Neural cell (in vitro differentiated cells): Measurements from ENCODE around the gene ADAMTS17. TPM values are rescaled to one million over a fixed set of nuclear protein-coding genes. Genes with fewer than 3 reads are reported as not detected.

Experiments
- H2AFZ ChIP-seq: fragments of 200-600, 300-800 bp; sonication (generic), shearing (Covaris generic); 2 replicates; pipeline ENCODE4 v1.6.0; 2014; ENCODE audit warnings: low read depth, mild to moderate bottlenecking, antibody characterized with exemption, low read length, moderate library complexity
- H3F3A ChIP-seq: fragments of 200-600 bp; shearing (Covaris generic); 2 replicates; pipeline ENCODE4 v1.6.1; 2016; ENCODE audit warnings: mild to moderate bottlenecking, moderate library complexity, mixed read lengths, antibody characterized with exemption, low read length; ENCODE audit not compliant: insufficient read depth, poor library complexity, severe bottlenecking
- H3K27ac ChIP-seq: fragments of 200-600, 300-800 bp; sonication (generic), shearing (Covaris generic); 2 replicates; pipeline ENCODE4 v1.5.1; 2014; ENCODE audit warnings: mild to moderate bottlenecking, low read length, moderate library complexity
- H3K27me3 ChIP-seq: fragments of 300-800, 200-600 bp; sonication (generic), shearing (Covaris generic); 2 replicates; pipeline ENCODE4 v1.6.0; 2014; ENCODE audit warnings: mild to moderate bottlenecking, low read depth, low read length, moderate library complexity; ENCODE audit not compliant: insufficient read depth
- H3K36me3 ChIP-seq: fragments of 300-800, 200-600 bp; sonication (generic), shearing (Covaris generic); 2 replicates; pipeline ENCODE4 v1.5.1; 2014; ENCODE audit warnings: mild to moderate bottlenecking, antibody characterized with exemption, low read length, moderate library complexity; ENCODE audit not compliant: insufficient read depth
- H3K4me2 ChIP-seq: fragments of 300-800, 200-600 bp; sonication (generic), shearing (Covaris generic); 2 replicates; pipeline ENCODE4 v1.6.0; 2014; ENCODE audit warnings: mild to moderate bottlenecking, low read length
- H3K4me3 ChIP-seq: fragments of 300-800, 200-600 bp; sonication (generic), shearing (Covaris generic); 2 replicates; pipeline ENCODE4 v1.5.1; 2014; ENCODE audit warnings: mild to moderate bottlenecking, low read length, moderate library complexity
- H3K79me2 ChIP-seq: fragments of 200-600 bp; shearing (Covaris generic); replicated peaks from 2 replicates; pipeline ENCODE4 v1.6.0; 2014; ENCODE audit warnings: mild to moderate bottlenecking, low read length, moderate library complexity; ENCODE audit not compliant: insufficient read depth
- H3K9ac ChIP-seq: fragments of 300-800, 200-600 bp; sonication (generic), shearing (Covaris generic); 2 replicates; pipeline ENCODE4 v1.6.1; 2016; ENCODE audit warnings: mild to moderate bottlenecking, low read length, mixed read lengths
- H3K9me2 ChIP-seq: fragments of 200-600 bp; shearing (Covaris generic); 2 replicates; pipeline ENCODE4 v1.6.1; 2016; ENCODE audit warnings: mild to moderate bottlenecking, low read length, mixed read lengths; ENCODE audit not compliant: insufficient read depth
- H3K9me3 ChIP-seq: fragments of 200-600, 300-800 bp; sonication (generic), shearing (Covaris generic); 2 replicates; pipeline ENCODE4 v1.6.1; 2016; ENCODE audit warnings: mild to moderate bottlenecking, mixed run types, low read length, moderate library complexity, mixed read lengths
- H4K20me1 ChIP-seq: fragments of 200-600 bp; shearing (Covaris generic); 2 replicates; pipeline ENCODE4 v1.6.1; 2016; ENCODE audit warnings: mild to moderate bottlenecking, mixed run types; ENCODE audit not compliant: insufficient read depth
- EP300 ChIP-seq: fragments of 450-650 bp; conservative IDR thresholded peaks from 2 replicates; pipeline ENCODE4 v1.6.1; 2014; ENCODE audit warnings: antibody characterized with exemption, mild to moderate bottlenecking, moderate library complexity; ENCODE audit not compliant: poor library complexity, severe bottlenecking
- EZH2 ChIP-seq: fragments of 200-600, 300-800 bp; shearing (Covaris generic), sonication (generic); IDR thresholded peaks from 2 replicates; pipeline ENCODE4 v1.6.1; 2014; ENCODE audit warnings: antibody characterized with exemption, low read length, borderline replicate concordance, mild to moderate bottlenecking; ENCODE audit not compliant: insufficient read depth, poor library complexity, severe bottlenecking
- MXI1 ChIP-seq: fragments of 450-650 bp; conservative IDR thresholded peaks from 2 replicates; pipeline ENCODE4 v1.6.1; 2014; ENCODE audit warnings: antibody characterized with exemption, mild to moderate bottlenecking; ENCODE audit not compliant: poor library complexity, severe bottlenecking
- POLR2AphosphoS5 ChIP-seq: IDR thresholded peaks from 2 replicates; pipeline ENCODE4 v1.6.1; 2012
- RAD21 ChIP-seq: fragments of 450-650 bp; conservative IDR thresholded peaks from 2 replicates; pipeline ENCODE4 v1.6.1; 2014; ENCODE audit warnings: antibody characterized with exemption, mild to moderate bottlenecking, moderate library complexity
- SMC3 ChIP-seq: fragments of 450-650 bp; conservative IDR thresholded peaks from 2 replicates; pipeline ENCODE4 v1.6.1; 2014; ENCODE audit warnings: antibody characterized with exemption, mild to moderate bottlenecking, moderate library complexity; ENCODE audit not compliant: poor library complexity
- TAF1 ChIP-seq: IDR thresholded peaks from 2 replicates; pipeline ENCODE4 v1.6.1; 2012; ENCODE audit warnings: low read depth
- polyA plus RNA-seq: library from polyadenylated mRNA; depleted of rRNA; stranded (reverse); fragments of >200 nt; gene quantifications from 2 replicates; pipeline ENCODE4 v1.2.3, GENCODE V29; 2014
- TF ChIP-seq, protein P1 (sequence below): fragments of 450-650 bp; IDR thresholded peaks from 2 replicates; pipeline ENCODE4 v1.5.1; 2014; ENCODE audit warnings: antibody characterized with exemption, mild to moderate bottlenecking, moderate library complexity; ENCODE audit not compliant: poor library complexity, severe bottlenecking
- TF ChIP-seq, protein P2 (sequence below): IDR thresholded peaks from 2 replicates; pipeline ENCODE4 v1.6.1; 2012; ENCODE audit warnings: borderline replicate concordance

The ADAMTS17 gene
- polyA plus RNA-seq, 1 donor from 2014 or later = 0.04 TPM

DNA sequence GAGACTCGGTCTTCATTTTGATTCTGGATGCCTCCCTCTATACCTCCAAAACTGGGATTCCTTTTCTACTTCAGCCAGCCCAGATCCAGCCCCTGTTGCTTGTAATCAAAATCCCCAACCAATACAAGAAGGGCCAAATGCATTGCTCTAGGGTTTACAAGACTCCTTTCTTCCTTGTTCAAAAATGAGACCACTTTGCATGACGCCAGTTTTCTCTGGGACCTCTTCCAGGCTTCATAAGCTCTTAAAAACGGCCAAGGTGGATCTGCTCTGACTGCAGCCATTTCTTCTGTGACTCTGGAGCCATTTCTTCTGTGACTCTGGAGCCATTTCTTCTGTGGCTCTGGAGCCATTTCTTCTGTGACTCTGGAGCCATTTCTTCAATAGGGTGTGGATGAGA, 71.9 kb downstream of the ADAMTS17 start:
- H4K20me1 ChIP-seq = no peaks in the 10 kb centered on the region
- H3K9me3 ChIP-seq = no peaks in the 10 kb centered on the region
- TF ChIP-seq RAD21 = no peak
- no peak for TF ChIP-seq TAF1
- no peak for TF ChIP-seq POLR2AphosphoS5
- TF ChIP-seq, protein P1, sequence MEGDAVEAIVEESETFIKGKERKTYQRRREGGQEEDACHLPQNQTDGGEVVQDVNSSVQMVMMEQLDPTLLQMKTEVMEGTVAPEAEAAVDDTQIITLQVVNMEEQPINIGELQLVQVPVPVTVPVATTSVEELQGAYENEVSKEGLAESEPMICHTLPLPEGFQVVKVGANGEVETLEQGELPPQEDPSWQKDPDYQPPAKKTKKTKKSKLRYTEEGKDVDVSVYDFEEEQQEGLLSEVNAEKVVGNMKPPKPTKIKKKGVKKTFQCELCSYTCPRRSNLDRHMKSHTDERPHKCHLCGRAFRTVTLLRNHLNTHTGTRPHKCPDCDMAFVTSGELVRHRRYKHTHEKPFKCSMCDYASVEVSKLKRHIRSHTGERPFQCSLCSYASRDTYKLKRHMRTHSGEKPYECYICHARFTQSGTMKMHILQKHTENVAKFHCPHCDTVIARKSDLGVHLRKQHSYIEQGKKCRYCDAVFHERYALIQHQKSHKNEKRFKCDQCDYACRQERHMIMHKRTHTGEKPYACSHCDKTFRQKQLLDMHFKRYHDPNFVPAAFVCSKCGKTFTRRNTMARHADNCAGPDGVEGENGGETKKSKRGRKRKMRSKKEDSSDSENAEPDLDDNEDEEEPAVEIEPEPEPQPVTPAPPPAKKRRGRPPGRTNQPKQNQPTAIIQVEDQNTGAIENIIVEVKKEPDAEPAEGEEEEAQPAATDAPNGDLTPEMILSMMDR = no peak
- no peak for TF ChIP-seq EZH2
- no peak for TF ChIP-seq EP300
- TF ChIP-seq, protein P2, sequence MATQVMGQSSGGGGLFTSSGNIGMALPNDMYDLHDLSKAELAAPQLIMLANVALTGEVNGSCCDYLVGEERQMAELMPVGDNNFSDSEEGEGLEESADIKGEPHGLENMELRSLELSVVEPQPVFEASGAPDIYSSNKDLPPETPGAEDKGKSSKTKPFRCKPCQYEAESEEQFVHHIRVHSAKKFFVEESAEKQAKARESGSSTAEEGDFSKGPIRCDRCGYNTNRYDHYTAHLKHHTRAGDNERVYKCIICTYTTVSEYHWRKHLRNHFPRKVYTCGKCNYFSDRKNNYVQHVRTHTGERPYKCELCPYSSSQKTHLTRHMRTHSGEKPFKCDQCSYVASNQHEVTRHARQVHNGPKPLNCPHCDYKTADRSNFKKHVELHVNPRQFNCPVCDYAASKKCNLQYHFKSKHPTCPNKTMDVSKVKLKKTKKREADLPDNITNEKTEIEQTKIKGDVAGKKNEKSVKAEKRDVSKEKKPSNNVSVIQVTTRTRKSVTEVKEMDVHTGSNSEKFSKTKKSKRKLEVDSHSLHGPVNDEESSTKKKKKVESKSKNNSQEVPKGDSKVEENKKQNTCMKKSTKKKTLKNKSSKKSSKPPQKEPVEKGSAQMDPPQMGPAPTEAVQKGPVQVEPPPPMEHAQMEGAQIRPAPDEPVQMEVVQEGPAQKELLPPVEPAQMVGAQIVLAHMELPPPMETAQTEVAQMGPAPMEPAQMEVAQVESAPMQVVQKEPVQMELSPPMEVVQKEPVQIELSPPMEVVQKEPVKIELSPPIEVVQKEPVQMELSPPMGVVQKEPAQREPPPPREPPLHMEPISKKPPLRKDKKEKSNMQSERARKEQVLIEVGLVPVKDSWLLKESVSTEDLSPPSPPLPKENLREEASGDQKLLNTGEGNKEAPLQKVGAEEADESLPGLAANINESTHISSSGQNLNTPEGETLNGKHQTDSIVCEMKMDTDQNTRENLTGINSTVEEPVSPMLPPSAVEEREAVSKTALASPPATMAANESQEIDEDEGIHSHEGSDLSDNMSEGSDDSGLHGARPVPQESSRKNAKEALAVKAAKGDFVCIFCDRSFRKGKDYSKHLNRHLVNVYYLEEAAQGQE = no peak
- TF ChIP-seq SMC3 = no peak
- TF ChIP-seq MXI1 = no peak
- no peak overlapping the region for H2AFZ ChIP-seq
- H3K27me3 ChIP-seq = no peaks in the 10 kb centered on the region
- no peak overlapping the region for H3K9ac ChIP-seq
- H3F3A ChIP-seq = no peaks in the 10 kb centered on the region
- no peaks in the 10 kb centered on the region for H3K9me2 ChIP-seq
- no peak overlapping the region for H3K4me2 ChIP-seq
- no peak overlapping the region for H3K4me3 ChIP-seq
- H3K36me3 ChIP-seq = no peaks in the 10 kb centered on the region
- no peaks in the 10 kb centered on the region for H3K79me2 ChIP-seq
- no peak overlapping the region for H3K27ac ChIP-seq

DNA sequence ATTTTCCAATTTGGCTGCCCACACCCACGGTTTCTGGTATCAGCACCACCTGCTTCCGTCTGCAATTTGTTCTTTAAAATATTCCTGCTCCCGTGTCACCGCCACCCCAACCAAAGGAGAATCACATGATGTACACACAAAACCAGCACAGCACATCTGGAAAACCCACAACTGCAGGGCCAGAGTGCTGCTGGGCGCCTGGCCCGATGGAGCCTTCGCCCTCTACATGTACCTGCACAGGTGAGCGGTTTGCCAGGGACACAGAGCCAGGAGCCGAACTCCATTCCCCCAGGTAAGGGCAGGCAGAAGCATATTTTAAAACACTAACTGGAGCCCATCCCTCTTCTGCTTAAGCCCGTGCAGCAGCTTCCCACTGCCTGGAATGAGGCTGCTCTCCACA, 75.6 kb downstream of the ADAMTS17 start:
- H3K9me3 ChIP-seq = no peaks in the 10 kb centered on the region
- no peaks in the 10 kb centered on the region for H3K36me3 ChIP-seq
- no peak overlapping the region for H3K27ac ChIP-seq
- no peaks in the 10 kb centered on the region for H4K20me1 ChIP-seq
- no peaks in the 10 kb centered on the region for H3K79me2 ChIP-seq
- H2AFZ ChIP-seq = no peak overlapping the region
- no peak for TF ChIP-seq SMC3
- TF ChIP-seq, protein P1 = no peak
- no peak for TF ChIP-seq RAD21
- TF ChIP-seq TAF1 = no peak
- TF ChIP-seq, protein P2 = no peak
- TF ChIP-seq EZH2 = no peak
- no peak for TF ChIP-seq POLR2AphosphoS5
- no peak for TF ChIP-seq EP300
- no peak for TF ChIP-seq MXI1
- H3F3A ChIP-seq = no peaks in the 10 kb centered on the region
- H3K27me3 ChIP-seq = no peaks in the 10 kb centered on the region
- no peak overlapping the region for H3K4me3 ChIP-seq
- H3K4me2 ChIP-seq = no peak overlapping the region
- no peaks in the 10 kb centered on the region for H3K9me2 ChIP-seq
- no peak overlapping the region for H3K9ac ChIP-seq
